Measurements from ENCODE around the gene SGPP2.

- no peak for TF ChIP-seq TAF1 (IDR thresholded peaks at IDR 0.05; ENCODE audit: borderline replicate concordance, insufficient read depth, low read length)
- TF ChIP-seq, protein P1, sequence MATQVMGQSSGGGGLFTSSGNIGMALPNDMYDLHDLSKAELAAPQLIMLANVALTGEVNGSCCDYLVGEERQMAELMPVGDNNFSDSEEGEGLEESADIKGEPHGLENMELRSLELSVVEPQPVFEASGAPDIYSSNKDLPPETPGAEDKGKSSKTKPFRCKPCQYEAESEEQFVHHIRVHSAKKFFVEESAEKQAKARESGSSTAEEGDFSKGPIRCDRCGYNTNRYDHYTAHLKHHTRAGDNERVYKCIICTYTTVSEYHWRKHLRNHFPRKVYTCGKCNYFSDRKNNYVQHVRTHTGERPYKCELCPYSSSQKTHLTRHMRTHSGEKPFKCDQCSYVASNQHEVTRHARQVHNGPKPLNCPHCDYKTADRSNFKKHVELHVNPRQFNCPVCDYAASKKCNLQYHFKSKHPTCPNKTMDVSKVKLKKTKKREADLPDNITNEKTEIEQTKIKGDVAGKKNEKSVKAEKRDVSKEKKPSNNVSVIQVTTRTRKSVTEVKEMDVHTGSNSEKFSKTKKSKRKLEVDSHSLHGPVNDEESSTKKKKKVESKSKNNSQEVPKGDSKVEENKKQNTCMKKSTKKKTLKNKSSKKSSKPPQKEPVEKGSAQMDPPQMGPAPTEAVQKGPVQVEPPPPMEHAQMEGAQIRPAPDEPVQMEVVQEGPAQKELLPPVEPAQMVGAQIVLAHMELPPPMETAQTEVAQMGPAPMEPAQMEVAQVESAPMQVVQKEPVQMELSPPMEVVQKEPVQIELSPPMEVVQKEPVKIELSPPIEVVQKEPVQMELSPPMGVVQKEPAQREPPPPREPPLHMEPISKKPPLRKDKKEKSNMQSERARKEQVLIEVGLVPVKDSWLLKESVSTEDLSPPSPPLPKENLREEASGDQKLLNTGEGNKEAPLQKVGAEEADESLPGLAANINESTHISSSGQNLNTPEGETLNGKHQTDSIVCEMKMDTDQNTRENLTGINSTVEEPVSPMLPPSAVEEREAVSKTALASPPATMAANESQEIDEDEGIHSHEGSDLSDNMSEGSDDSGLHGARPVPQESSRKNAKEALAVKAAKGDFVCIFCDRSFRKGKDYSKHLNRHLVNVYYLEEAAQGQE (IDR thresholded peaks at IDR 0.05; ENCODE audit: insufficient read depth in 1 of 2, low read depth in 2 of 2, low read length in 2 of 2): no peak
- no peak for TF ChIP-seq POLR2AphosphoS5 (IDR thresholded peaks at IDR 0.05; ENCODE audit: low read depth, low read length)
- no peak for TF ChIP-seq SIN3A (IDR thresholded peaks at IDR 0.05; ENCODE audit: borderline replicate concordance, insufficient read depth, low read length)
Measured at GRCh38 chr2:222451224-222451674, 26.9 kb downstream of the SGPP2 start.

Measured in PFSK-1 (cell line).